Eye (tissue), 1 donor: Measurements from ENCODE around the gene GRB10.
A peak's percentile ranks its signal among the peaks of the same experiment; 100 is the strongest.

Experiments
- DNase-seq: peaks from one replicate; pipeline ENCODE4 v3.0.0-alpha.2; 2015

GRB10 gene

GRCh38 chr7:50718311-50718710 is 64.4 kb downstream of the GRB10 start:
- DNase-seq = no peak

DNA sequence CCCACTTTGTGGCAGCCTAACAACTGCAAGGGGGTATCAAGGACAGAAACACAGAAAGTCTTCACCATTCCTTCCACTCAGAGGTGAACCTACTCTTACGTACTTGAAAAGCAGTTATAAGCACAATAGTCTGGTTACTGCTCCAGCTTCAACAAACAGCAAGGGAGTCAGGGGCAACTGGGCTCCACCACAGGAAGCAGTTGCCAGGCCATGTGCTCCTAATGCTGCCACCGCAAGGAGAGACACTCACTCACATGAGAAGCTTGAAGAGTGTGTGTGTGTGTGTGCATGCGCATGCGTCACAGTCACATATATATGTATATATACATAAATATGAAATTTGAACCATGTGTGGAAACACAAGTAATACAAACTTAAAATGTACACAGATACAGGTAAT is 65.5 kb downstream of the GRB10 start:
- no peak for DNase-seq

DNA sequence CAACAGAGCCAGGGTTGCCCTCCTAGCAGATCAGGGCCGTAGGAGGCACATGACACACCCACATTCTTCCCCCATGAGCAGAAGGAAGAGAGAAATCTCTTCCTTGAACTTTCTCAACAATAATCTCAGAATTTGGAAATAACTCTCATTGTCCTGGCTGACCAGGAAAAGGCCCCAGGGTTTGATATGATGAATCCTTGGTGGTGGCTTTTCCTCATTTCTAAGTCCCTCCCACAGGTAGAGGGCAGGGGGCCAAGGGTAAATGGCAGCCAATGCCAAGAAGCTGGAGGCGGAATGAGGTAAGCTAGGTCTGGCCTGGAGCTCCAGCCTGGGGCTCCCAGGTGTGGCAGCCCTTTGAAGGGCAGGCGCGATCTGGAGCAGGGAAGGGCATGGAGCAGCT is 67.8 kb downstream of the GRB10 start:
- no peak for DNase-seq

- no peak for DNase-seq
Measured at GRCh38 chr7:50713123-50713965, 69.4 kb downstream of the GRB10 start.

- DNase-seq = no peak
Measured at GRCh38 chr7:50712252-50713122, 70.2 kb downstream of the GRB10 start.

DNA sequence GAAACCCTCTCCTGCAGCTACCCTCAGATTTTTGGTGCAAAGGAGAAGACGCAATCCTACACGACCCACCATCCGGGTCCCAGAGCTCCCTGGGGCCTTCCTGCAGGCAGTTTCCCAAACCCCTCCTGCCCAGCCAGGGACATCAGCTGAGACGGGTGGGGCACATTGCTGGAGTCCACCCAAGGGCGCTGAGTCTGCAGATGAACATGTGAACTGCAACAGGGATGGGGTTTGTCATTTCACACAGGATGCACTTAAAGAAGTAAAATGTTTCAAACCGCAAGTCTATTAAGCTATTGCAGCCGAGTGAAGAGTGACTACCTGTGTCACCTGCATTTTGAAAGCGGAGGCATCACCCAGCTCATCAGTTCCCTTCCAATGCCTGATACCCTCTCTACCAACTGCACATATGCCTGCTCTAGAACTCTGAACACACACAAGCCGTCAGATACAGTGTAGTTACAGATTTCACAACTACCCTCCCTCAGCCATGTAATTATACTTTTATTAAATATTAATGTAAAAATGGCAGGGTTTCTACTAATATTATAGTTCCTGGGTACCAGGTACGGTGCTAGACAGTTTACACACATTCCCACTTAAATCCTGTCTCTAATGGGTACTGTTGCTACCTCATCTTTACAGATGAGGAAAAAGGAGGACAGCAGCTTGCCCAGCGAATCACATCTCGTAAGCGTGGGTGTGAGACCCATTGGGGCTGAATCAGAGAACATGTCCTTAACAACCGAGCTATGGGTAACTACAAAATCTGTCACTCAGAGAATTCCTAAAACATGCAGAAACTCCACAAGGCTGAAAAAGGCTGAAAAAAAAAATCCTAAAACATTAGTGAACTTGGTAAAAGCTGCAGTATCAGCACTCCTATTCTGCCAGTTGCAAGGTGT is 71.2 kb downstream of the GRB10 start:
- no peak for DNase-seq

- no peak for DNase-seq
Measured at GRCh38 chr7:50710441-50711154, 72.1 kb downstream of the GRB10 start.

- DNase-seq = no peak
Measured at GRCh38 chr7:50709151-50709550, 73.5 kb downstream of the GRB10 start.

- no peak for DNase-seq
Measured at GRCh38 chr7:50707236-50708006, 75.3 kb downstream of the GRB10 start.

GRCh38 chr7:50706469-50706937 is 76.2 kb downstream of the GRB10 start:
- no peak for DNase-seq

GRCh38 chr7:50704844-50705243 is 77.9 kb downstream of the GRB10 start:
- DNase-seq = peak; percentile 45

- DNase-seq = no peak
Measured at GRCh38 chr7:50703654-50704053, 79.0 kb downstream of the GRB10 start.

DNA sequence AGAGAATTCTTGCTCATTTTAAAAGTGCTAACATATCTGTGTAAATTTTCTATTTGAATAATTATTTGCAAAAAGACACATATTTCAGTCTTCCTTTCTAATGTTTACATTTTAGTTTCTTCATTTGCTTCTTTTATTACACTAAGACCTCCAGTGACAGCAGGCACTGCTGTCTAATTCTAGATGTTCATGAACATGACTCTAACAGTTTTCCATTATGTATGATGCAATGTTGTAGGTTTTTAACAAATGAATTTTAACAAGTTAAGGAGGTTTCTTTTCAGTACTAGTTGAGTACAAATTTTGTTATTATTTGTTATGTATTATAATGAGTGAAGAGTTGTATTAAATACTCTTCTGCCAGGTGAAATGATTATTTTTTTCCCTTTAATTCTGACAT is 83.6 kb downstream of the GRB10 start:
- no peak for DNase-seq

- DNase-seq = no peak
Measured at GRCh38 chr7:50697748-50698147, 84.9 kb downstream of the GRB10 start.

GRCh38 chr7:50696810-50697582 is 85.7 kb downstream of the GRB10 start:
- DNase-seq = no peak

- no peak for DNase-seq
Measured at GRCh38 chr7:50695026-50695425, 87.7 kb downstream of the GRB10 start.

DNA sequence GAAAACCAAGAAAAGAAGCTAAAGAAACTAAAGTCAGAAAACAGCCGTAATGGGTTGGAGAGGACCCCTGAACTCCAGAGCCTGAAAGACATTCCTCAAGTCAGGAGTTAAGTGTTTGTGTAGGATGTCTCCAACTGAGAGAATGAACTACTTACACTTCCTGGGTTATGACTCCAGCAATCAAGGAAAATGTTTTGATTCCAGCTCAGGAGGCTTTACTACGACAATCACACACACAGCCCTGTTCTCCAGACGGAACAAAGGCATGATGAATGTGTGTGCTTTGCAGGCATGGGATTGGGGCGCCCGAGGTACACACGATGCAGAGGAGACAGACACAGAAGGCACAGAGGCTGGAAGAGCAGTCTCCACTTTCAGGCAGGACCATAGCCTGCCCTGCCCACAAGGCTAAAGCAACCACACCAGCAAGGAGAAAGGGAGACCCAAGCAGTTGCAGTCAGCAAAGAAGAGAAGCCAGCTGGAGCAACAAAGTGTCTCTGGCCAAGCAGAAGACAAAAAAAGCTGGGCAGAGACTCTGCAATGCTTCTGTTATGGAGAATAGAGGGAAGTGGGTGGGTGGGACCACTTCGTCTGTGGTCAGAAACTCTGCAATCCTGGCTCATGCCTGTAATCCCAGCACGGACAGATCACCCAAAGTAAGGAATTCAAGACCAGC is 89.1 kb downstream of the GRB10 start:
- DNase-seq = no peak

DNA sequence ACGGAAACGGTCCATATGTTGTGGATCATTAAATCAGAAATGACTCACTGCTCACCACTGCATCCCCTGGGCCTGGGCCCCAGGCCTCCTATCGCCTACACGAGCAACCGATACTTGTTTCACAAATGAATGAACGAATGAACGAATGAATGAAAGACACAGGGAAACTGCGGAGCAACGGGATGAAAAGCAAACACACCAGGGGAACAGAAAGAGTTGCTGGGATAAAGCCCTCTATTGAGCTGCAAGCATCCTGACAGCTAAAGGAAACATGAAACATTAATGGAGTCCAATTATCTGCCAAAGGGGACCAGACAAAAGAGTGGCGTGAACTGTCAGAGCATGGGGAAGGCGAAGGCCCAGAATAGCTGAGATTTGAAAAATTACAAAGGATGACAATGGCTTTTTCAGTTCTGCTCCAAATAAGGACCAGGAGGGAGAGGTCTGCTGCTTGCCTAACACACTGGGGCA is 92.1 kb downstream of the GRB10 start:
- peak; percentile 89 for DNase-seq

- no peak for DNase-seq
Measured at GRCh38 chr7:50688226-50688590, 94.5 kb downstream of the GRB10 start.
